GM12878 (cell line): ENCODE measurements around the gene RABEP2. TPM values are rescaled to one million over a fixed set of nuclear protein-coding genes. Genes with fewer than 3 reads are reported as not detected.

ENCODE experiments used
- CBX5 ChIP-seq: sonication (generic); IDR thresholded peaks from 2 replicates; pipeline ENCODE4 v1.6.1; 2016; ENCODE audit warnings: low read depth, moderate library complexity, mild to moderate bottlenecking, inconsistent platforms
- EED ChIP-seq: sonication (generic); IDR thresholded peaks from 2 replicates; pipeline ENCODE4 v1.6.1; 2016; ENCODE audit warnings: antibody characterized with exemption, low read depth
- EGR1 ChIP-seq, 2 experiments: IDR thresholded peaks; 1 replicate in 1 of 2; 2 replicates in 1 of 2; pipeline ENCODE4 v1.6.1; 2011 to 2012; ENCODE audit warnings: low read depth in 2 of 2, low read length in 2 of 2, borderline replicate concordance in 1 of 2, mild to moderate bottlenecking in 1 of 2, moderate library complexity in 1 of 2
- HDAC2 ChIP-seq: fragments of 200-600 bp; sonication (generic); IDR thresholded peaks from 2 replicates; pipeline ENCODE4 v1.6.1; 2017
- MEF2A ChIP-seq: IDR thresholded peaks from 2 replicates; pipeline ENCODE4 v1.6.1; 2011; ENCODE audit warnings: low read depth, mild to moderate bottlenecking, low read length, moderate library complexity; ENCODE audit not compliant: insufficient read depth
- MTA3 ChIP-seq: IDR thresholded peaks from 2 replicates; pipeline ENCODE4 v1.6.1; 2012; ENCODE audit warnings: low read length, inconsistent platforms, borderline replicate concordance
- MYB ChIP-seq: fragments of 150-350 bp; IDR thresholded peaks from 2 replicates; pipeline ENCODE4 v1.6.1; 2014; ENCODE audit warnings: mild to moderate bottlenecking, low read depth, low read length, borderline replicate concordance
- NR2F1 ChIP-seq: fragments of 450-650 bp; conservative IDR thresholded peaks from 2 replicates; pipeline ENCODE4 v1.6.1; 2017; ENCODE audit warnings: mild to moderate bottlenecking
- PAX8 ChIP-seq: fragments of 450-650 bp; IDR thresholded peaks from 2 replicates; pipeline ENCODE4 v1.6.1; 2017; ENCODE audit warnings: mild to moderate bottlenecking, moderate library complexity
- PKNOX1 ChIP-seq: fragments of 450-650 bp; IDR thresholded peaks from 2 replicates; pipeline ENCODE4 v1.6.1; 2016; ENCODE audit warnings: mild to moderate bottlenecking
- RAD21 ChIP-seq: IDR thresholded peaks from 2 replicates; pipeline ENCODE4 v1.6.1; 2011; ENCODE audit warnings: mild to moderate bottlenecking, low read depth, low read length, moderate library complexity; ENCODE audit not compliant: insufficient read depth
- RBBP5 ChIP-seq: fragments of 200-600 bp; sonication (generic); conservative IDR thresholded peaks from 2 replicates; pipeline ENCODE4 v1.6.1; 2016
- RCOR1 ChIP-seq: conservative IDR thresholded peaks from 2 replicates; pipeline ENCODE4 v1.6.1; 2012; ENCODE audit warnings: low read depth, low read length, improper control_type of control experiment
- RFX5 ChIP-seq: IDR thresholded peaks from 2 replicates; pipeline ENCODE4 v1.6.1; 2011; ENCODE audit warnings: low read depth, low read length, improper control_type of control experiment
- SIN3A ChIP-seq: IDR thresholded peaks from 2 replicates; pipeline ENCODE4 v1.6.1; 2012; ENCODE audit warnings: low read depth, low read length, improper control_type of control experiment
- SREBF1 ChIP-seq: IDR thresholded peaks from 2 replicates; pipeline ENCODE4 v1.6.1; 2012; ENCODE audit warnings: mild to moderate bottlenecking, low read length
- TCF12 ChIP-seq: IDR thresholded peaks from 2 replicates; pipeline ENCODE4 v1.6.1; 2011; ENCODE audit warnings: low read depth, mild to moderate bottlenecking, low read length
- USF2 ChIP-seq: IDR thresholded peaks from 2 replicates; pipeline ENCODE4 v1.6.1; 2011; ENCODE audit warnings: low read depth, low read length, improper control_type of control experiment, borderline replicate concordance
- YY1 ChIP-seq: IDR thresholded peaks from 2 replicates; pipeline ENCODE4 v1.6.1; 2011; ENCODE audit warnings: low read depth, mild to moderate bottlenecking, low read length
- ZNF217 ChIP-seq: fragments of 450-650 bp; IDR thresholded peaks from 2 replicates; pipeline ENCODE4 v1.6.1; 2017; ENCODE audit warnings: antibody characterized with exemption, mild to moderate bottlenecking
- polyA plus RNA-seq, 11 experiments: library from polyadenylated mRNA; depleted of rRNA in 4 of 11; unstranded in 6 of 11; stranded (reverse) in 5 of 11; fragments of >200 nt; fragmentation: Nextera tagmentation in 4 of 11; fragmentation: Illumina TruSeq in 1 of 11; extraction: Ambion mirVana in 4 of 11; extraction: Trizol in 1 of 11; gene quantifications; 1 replicate in 1 of 11; 2 replicates in 10 of 11; pipeline versions ENCODE4 v1.2.1 to v1.2.3, GENCODE V29; 2011 to 2016; ENCODE audit warnings: inconsistent platforms in 2 of 11, missing spikeins in 2 of 11, low read depth in 1 of 11
- total RNA-seq, 4 experiments: library from RNA; depleted of rRNA in 3 of 4; stranded (reverse); fragments of >200 nt in 3 of 4; fragmentation: Illumina TruSeq in 1 of 4; extraction: Trizol in 1 of 4; gene quantifications; 2 replicates each; pipeline versions ENCODE4 v1.2.1 to v1.2.3, GENCODE V29; 2013 to 2021
- TF ChIP-seq, protein P1 (sequence below): fragments of 450-650 bp; IDR thresholded peaks from 2 replicates; pipeline ENCODE4 v1.6.1; 2016; ENCODE audit warnings: mild to moderate bottlenecking, moderate library complexity, borderline replicate concordance
- TF ChIP-seq, protein P2 (sequence below): fragments of 450-650 bp; IDR thresholded peaks from 2 replicates; pipeline ENCODE4 v1.6.1; 2017; ENCODE audit warnings: mild to moderate bottlenecking, moderate library complexity

RABEP2 gene
- total and polyA plus RNA-seq, 10 of the 15 experiments (the other 5 are each of a cell fraction or from before 2014, with no cell fraction given), result 0.47 to 33.2 (median 18.6) TPM

GRCh38 chr16:28950648-28951409, 25.8 kb upstream of the RABEP2 start, which contains the start of gene NFATC2IP (continued):
- TF ChIP-seq, protein P1, sequence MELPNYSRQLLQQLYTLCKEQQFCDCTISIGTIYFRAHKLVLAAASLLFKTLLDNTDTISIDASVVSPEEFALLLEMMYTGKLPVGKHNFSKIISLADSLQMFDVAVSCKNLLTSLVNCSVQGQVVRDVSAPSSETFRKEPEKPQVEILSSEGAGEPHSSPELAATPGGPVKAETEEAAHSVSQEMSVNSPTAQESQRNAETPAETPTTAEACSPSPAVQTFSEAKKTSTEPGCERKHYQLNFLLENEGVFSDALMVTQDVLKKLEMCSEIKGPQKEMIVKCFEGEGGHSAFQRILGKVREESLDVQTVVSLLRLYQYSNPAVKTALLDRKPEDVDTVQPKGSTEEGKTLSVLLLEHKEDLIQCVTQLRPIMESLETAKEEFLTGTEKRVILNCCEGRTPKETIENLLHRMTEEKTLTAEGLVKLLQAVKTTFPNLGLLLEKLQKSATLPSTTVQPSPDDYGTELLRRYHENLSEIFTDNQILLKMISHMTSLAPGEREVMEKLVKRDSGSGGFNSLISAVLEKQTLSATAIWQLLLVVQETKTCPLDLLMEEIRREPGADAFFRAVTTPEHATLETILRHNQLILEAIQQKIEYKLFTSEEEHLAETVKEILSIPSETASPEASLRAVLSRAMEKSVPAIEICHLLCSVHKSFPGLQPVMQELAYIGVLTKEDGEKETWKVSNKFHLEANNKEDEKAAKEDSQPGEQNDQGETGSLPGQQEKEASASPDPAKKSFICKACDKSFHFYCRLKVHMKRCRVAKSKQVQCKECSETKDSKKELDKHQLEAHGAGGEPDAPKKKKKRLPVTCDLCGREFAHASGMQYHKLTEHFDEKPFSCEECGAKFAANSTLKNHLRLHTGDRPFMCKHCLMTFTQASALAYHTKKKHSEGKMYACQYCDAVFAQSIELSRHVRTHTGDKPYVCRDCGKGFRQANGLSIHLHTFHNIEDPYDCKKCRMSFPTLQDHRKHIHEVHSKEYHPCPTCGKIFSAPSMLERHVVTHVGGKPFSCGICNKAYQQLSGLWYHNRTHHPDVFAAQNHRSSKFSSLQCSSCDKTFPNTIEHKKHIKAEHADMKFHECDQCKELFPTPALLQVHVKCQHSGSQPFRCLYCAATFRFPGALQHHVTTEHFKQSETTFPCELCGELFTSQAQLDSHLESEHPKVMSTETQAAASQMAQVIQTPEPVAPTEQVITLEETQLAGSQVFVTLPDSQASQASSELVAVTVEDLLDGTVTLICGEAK, result peak; percentile 93
- TF ChIP-seq USF2 (no peak), SREBF1 (peak; percentile 73), PKNOX1 (peak; percentile 100), RAD21 (no peak), EGR1 (IDR thresholded peaks at IDR 0.05; ENCODE audit: borderline replicate concordance in 1 of 2, low read depth in 2 of 2, low read length in 2 of 2) (no peak; a peak in 1 of 3 replicates), MEF2A (no peak), HDAC2 (no peak), YY1 (peak; percentile 93), NR2F1 (no peak), RBBP5 (no peak), SIN3A (no peak), TCF12 (no peak), CBX5 (no peak), EED (no peak; the same call in 1 of the 2 replicates), RFX5 (peak; percentile 66; the same call in 1 of the 2 replicates), MTA3 (no peak), MYB (no peak), PAX8 (no peak), ZNF217 (no peak), RCOR1 (no peak)
- TF ChIP-seq, protein P2, sequence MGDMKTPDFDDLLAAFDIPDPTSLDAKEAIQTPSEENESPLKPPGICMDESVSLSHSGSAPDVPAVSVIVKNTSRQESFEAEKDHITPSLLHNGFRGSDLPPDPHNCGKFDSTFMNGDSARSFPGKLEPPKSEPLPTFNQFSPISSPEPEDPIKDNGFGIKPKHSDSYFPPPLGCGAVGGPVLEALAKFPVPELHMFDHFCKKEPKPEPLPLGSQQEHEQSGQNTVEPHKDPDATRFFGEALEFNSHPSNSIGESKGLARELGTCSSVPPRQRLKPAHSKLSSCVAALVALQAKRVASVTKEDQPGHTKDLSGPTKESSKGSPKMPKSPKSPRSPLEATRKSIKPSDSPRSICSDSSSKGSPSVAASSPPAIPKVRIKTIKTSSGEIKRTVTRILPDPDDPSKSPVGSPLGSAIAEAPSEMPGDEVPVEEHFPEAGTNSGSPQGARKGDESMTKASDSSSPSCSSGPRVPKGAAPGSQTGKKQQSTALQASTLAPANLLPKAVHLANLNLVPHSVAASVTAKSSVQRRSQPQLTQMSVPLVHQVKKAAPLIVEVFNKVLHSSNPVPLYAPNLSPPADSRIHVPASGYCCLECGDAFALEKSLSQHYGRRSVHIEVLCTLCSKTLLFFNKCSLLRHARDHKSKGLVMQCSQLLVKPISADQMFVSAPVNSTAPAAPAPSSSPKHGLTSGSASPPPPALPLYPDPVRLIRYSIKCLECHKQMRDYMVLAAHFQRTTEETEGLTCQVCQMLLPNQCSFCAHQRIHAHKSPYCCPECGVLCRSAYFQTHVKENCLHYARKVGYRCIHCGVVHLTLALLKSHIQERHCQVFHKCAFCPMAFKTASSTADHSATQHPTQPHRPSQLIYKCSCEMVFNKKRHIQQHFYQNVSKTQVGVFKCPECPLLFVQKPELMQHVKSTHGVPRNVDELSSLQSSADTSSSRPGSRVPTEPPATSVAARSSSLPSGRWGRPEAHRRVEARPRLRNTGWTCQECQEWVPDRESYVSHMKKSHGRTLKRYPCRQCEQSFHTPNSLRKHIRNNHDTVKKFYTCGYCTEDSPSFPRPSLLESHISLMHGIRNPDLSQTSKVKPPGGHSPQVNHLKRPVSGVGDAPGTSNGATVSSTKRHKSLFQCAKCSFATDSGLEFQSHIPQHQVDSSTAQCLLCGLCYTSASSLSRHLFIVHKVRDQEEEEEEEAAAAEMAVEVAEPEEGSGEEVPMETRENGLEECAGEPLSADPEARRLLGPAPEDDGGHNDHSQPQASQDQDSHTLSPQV, result no peak
